ENCODE results near the gene CST11.
A peak's percentile ranks its signal among the peaks of the same experiment; 100 is the strongest.

CST11 gene

GRCh38 chr20:23453549-23454543 lies 1.2 kb upstream of the CST11 start:
- no peak for DNase-seq

DNA sequence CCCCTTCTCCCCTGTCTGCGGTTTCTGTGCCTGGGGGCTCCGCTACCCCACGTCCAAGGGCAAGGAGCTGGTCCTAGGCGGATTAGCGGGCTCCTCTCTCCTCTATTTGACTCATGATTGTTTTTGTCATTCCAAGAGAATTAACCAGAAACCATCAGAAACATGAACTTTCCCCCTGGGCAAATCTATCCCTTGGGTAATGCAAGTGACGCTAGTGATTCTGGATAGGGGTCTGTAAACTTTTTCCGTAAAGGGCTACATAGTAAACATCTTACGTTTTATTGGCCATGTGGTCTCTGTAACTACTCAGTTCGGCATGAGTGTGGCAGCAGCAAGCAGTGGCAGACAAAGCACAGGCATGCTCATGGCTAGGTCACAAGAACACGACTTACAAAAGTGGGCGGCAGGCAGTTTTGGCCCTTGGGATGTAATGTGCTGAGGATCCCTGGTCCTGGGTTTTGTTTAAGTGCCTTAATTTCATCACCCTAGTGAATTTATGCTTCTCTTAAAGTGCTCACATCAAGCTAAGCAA lies 654 bp downstream of the CST11 start:
- DNase-seq = no peak

DNA sequence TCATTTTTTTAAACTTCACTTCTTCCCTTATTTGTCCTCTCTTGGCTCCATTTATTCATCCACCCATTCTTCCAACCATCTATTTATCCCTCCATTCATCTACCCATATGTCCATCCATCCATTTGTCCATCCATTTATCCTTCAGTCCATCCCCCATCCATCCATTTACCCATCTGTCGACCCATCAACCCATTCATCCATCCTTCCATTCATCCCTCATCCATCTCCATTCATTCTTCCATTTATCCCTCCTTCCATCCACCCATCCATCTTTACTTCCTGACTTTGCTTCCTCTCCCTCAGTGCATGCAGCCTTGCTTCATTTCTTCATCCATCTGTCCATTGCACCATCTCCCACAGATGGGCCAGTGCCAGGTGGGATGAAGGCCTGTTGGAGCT lies 1.8 kb downstream of the CST11 start:
- DNase-seq = no peak

DNA sequence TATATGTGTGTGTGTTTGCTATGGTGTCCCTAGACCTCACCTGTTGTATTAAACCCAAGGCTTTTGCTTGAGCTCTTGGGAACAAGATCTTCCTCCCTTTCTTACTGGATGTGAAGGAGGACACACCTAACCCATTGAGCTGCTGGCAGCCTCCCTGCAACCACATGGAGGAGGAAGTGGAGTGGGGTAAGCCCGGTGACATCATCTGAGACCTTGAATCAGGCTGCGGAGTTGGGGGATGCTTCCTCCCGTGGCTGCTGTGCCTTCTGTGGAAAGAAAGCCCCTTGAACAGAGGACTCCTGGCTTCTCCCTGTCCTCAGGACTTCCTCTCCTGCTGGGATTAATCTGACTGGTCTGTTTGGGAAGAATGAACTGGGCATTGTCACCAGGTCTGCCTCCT lies 3.3 kb downstream of the CST11 start:
- no peak for DNase-seq

- DNase-seq = no peak
These were observed 4.5 kb downstream of the CST11 start for GRCh38 chr20:23448167-23448566.

- no peak for DNase-seq
These were observed 6.2 kb downstream of the CST11 start for GRCh38 chr20:23446505-23446904.

DNA sequence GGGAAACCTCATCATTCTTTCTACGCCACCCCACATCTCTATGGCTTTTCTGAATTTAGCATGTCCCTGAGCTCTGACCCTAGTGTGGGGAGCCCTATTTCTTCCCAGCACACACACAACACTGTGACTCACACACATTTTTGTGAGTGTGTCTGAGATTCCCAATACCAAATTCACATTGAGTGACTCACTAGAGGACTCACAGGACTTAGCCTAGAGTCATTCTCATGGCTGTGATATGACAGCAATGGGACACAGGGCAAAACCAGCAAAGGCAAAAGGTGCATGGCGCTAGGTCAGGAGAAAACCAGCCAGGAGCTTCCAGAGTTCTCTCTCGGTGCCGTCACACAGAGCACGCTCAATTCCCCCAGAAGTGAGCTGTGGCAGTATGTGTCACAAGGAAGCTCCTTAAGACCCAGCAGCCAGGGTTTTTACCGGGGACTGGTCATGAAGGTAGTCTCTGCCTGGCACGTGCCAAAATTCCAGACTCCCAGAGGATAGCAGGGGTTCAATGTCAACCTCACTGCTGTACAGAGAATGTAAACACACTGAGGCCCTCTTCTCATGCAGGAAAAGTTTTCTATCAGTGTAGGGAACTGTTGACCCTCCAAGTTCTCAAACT lies 7.0 kb downstream of the CST11 start:
- DNase-seq = no peak

DNA sequence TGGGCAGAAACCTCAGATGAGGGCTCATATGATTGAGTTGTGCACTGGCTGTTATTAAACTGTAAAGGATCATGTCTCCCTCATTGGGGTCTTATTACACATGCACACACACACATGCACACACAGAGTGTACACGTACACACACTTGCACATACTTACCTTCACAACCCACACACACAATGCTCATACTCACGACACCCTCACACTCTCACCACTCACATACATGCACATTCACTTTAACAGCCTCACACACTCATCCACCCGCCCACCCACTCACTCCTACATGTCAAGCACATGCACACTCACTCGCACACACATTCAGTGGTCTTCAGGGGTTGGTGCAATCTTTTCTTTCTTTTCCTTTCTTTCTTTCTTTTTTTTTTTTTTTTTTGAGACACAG lies 7.8 kb downstream of the CST11 start:
- DNase-seq = no peak

DNA sequence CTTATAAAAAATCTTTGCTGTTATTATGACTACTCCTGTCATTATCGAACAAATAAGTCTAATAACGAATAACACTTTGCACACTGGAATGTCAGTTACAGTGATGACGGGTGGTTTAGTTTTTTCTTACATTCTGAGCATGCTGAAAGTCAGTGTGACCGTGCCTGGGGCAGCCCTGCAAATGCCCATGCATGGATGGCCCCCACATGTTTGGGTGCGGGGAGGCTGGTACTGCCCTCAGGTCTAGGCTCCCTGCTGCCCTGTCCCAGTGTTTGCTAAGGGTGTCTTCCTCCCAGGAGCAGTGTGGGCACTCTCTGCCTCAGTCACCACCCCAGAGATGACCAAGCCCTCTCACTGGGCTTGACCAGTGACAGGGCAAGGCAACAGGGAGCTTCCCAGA lies 10.2 kb downstream of the CST11 start:
- DNase-seq = no peak

DNA sequence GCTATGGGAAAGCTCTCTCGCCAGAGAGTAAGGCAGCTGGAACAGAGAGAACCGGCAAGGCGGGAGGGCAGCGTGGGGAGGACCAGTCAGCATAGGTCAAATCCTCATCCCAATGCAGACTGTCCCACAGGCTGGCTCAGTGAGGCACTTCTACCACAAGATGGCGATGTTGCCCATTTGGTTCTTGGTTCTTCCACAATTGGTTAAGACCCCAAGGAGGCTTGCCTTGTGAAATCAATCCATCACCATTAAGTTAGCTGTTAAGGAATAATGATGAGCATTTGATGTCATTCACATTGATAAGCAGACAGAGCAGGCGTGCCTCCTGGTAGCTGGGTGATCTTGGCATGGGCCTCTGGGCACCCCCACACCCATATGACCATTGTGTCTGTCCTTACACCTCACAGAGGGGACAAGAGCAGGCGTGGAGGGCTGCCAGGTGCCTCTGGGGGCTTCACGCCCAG lies 10.8 kb downstream of the CST11 start:
- peak; percentile 37 for DNase-seq

- no peak for DNase-seq
These were observed 12.7 kb downstream of the CST11 start for GRCh38 chr20:23440004-23440403.

DNA sequence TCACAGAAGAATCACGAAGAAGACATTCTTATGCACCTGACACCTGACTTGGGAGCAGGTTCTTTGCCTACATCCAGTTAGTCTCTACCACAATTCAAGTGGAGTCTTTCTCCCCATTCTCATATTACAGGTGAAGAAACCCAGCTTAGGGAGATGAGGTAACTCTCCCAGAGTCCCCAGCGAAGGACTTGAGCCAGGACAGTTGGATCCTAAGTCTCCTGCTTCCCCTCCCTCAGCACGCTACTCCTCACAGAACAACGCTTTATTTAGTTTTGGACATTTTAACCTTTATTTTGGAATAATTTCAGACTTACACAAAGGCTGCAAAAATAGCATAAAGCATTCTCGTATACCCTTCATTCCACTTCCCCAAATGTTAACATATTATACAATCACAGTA lies 14.0 kb downstream of the CST11 start:
- no peak for DNase-seq

DNA sequence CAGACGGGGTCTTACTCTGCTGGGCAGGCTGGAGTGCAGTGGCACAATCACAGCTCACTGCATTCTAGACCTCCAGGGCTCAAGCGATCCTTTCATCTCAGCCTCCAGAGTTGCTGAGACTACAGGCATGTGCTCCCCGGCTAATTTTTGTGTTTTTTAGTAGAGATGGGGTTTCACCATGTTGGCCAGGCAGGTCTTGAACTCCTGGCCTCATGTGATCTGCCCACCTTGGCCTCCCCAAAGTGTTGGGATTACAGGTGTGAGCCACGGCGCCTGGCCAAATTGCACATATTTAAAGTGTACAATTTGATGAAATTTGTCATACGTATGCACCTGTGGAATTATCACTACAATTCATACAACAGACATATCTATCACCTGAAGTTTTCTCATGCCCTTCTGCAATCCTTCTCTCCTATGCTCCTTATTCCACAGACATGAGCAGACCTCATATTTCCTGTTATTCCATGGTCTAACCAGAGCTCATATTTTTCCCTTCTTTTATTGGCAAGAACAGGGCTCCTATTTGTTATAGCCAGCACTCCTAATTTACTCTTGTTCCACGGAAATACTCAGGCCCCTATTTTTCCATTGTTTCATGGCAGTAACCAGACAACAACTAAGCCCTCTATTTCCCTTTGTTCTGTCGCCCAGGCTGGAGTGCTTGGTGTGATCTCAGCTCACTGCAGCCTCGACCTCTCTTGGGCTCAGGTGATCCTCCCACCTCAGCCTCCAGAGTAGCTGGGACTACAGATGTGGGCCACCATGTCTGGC lies 15.4 kb downstream of the CST11 start:
- no peak for DNase-seq

GRCh38 chr20:23436681-23437080 lies 16.0 kb downstream of the CST11 start:
- no peak for DNase-seq

DNA sequence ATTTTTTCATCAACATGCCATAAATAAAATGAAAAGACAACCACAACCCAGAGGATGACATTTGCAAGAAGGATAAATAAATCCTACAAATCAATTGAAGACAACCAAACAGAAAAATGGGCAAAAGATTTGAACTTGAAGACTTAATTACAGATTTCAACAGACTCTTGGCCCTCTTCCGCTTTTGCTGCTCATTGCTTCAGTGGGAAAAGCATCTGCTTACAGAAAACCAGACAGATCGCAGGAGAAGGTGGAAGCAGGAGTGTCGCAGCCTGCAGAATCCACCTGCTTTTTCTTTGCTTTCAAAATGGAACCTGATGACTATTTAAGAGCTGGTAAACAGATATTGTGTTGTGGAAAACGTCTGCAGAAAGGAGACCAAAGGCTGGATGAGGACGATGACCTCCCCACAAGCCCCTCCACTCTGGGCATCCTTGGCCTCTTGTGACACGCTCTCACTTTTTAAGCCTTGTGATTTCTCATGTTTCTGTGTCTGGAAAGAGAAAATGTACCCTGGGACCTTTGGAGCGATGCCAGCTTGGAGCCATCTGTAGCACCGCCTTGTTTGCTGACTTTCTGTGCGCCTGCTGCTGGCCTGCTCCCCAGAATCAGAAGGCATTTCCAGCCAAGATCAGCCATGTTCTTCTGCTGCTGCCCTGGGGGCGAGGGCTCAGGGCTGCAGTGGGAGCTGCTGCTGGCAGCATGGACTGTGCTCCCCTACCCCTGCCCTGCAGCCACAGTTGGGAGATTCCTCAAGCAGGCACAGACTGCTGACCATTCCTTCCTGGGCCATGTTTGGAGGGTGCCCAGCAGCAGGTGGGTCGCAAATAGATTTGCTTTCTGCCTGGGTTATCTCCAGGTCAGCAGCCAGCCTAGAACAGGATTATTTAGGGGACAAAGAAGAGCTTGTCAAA lies 16.8 kb downstream of the CST11 start:
- DNase-seq = no peak

DNA sequence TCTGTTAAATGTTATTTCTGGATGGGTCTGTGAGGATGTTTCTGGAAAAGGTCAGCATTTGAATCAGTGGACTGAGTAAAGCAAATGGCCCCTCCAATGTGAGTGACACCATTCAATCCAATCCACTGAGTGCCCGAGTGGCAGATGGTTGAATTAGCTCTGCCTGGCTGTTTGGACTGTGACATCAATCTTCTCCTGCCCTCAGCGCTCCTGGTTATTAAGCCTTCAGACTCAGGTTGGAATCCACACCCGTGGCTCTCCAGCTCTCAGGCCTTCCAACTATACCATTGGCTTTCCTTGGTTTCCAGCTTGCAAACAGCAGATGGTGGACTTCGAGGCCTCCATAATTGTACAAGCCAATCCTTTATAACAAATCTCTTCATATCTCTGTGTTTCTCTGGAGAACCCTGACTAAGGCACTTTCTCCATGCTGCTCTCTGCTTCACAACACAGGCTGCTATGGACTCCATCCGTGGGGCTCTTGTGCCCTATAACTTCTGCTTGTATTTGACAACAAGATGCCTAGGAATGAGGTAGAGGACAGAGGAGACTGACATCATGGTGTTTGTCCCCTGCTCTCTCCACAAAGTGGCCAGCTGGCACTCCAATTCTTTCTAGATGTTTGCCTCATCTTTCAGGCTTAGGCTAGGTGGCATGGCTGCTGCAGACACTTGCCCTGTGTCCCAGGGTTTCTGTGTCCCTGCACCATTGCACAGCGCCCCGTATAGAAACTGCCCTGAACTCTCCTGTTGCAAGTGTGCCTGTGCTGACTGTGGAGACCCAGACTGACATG lies 18.0 kb downstream of the CST11 start:
- no peak for DNase-seq

GRCh38 chr20:23433628-23434027 lies 19.0 kb downstream of the CST11 start:
- DNase-seq = no peak

GRCh38 chr20:23425129-23425528 lies 27.5 kb downstream of the CST11 start:
- DNase-seq = no peak

GRCh38 chr20:23420943-23421931 lies 31.4 kb downstream of the CST11 start, which contains the start of gene NAPB:
NAPB (minus strand) TSS chr20:23421488; CDS start chr20:23421402, 86 bp downstream.
- DNase-seq = peak; percentile 92

All from T-helper 9 cell (primary cell).